Right lobe of liver (tissue), 4 donors: ENCODE results near the gene TNNC2.

Source experiments
- POLR2A ChIP-seq: fragments of 450-650 bp; IDR thresholded peaks from one replicate; pipeline ENCODE4 v1.6.1; 2017; ENCODE audit warnings: antibody characterized with exemption, mild to moderate bottlenecking
- TF ChIP-seq, protein P1 (sequence below), 4 donors: fragments of 200-600 bp in 3 of 4; fragments of 450-650 bp in 1 of 4; IDR thresholded peaks; one replicate each; pipeline versions ENCODE4 v1.5.1 to v1.8.0; 2016 to 2022; ENCODE audit warnings: antibody characterized with exemption in 4 of 4, mild to moderate bottlenecking in 2 of 4
- donor health status: DM: no; HTN: no; CAD: no.
- donor health status: DM: no; HTN: no; CAD: no.
- donor health status: DM: no; HTN: yes; CAD: no.

DNA sequence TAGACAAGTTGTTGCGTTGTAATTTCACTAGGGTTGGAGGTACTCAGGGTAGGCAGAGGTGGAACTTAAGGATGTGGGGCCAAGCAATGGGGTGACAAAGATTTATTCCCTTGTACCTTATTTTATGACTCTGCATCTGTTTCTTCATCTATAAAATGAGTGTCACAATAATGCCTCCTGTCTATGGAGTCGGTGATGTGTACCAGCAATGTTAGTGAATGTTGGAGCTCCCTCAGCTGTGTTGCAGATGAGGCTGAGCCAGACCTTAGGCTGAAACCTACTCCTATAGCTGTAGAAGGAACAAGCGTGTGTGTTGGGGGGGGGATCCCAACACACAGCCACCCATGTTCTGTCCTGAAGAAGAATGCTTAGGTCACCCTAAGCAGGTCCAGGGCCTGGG is 10.2 kb downstream of the TNNC2 start:
- TF ChIP-seq, protein P1, sequence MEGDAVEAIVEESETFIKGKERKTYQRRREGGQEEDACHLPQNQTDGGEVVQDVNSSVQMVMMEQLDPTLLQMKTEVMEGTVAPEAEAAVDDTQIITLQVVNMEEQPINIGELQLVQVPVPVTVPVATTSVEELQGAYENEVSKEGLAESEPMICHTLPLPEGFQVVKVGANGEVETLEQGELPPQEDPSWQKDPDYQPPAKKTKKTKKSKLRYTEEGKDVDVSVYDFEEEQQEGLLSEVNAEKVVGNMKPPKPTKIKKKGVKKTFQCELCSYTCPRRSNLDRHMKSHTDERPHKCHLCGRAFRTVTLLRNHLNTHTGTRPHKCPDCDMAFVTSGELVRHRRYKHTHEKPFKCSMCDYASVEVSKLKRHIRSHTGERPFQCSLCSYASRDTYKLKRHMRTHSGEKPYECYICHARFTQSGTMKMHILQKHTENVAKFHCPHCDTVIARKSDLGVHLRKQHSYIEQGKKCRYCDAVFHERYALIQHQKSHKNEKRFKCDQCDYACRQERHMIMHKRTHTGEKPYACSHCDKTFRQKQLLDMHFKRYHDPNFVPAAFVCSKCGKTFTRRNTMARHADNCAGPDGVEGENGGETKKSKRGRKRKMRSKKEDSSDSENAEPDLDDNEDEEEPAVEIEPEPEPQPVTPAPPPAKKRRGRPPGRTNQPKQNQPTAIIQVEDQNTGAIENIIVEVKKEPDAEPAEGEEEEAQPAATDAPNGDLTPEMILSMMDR (IDR thresholded peaks at IDR 0.05), result no peak
- no peak for TF ChIP-seq POLR2A
